NCI-H1930 (cell line): ENCODE results near the gene CCDC68.
"Not testable (repeated sequence)": the region's sequence is repeated elsewhere in the genome, so short reads cannot be mapped to it uniquely, and the experiment has no call there.

Experiments
- DNase-seq, 2 experiments: peaks; one replicate each; lab custom pipeline; 2025; lab: John Stamatoyannopoulos, UW

CCDC68 gene

DNA sequence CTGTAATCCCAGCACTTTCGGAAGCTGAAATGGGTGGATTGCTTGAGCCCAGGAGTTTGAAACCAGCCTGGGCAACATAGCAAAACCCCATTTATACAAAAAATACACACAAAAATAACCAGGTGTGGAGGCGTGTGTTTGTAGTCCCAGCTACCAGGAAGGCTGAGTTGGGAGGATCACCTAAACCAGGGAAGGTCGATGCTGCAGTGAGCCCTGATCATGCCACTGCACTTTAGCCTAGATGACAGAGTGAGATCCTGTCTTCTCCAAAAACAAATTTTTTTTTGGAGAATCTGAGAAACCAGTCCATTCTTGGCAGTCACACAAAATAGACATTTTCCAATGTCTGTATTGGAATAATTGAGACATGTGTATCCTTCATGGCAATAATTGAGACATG is 84.2 kb downstream of the CCDC68 start:
- no peak for DNase-seq

- DNase-seq, result no peak
Measured at GRCh38 chr18:54873884-54874255, 85.4 kb downstream of the CCDC68 start.

- DNase-seq, result no peak
Measured at GRCh38 chr18:54872681-54873080, 86.6 kb downstream of the CCDC68 start.

GRCh38 chr18:54871231-54871630 is 88.0 kb downstream of the CCDC68 start:
- no peak for DNase-seq

- DNase-seq, result no peak
Measured at GRCh38 chr18:54867131-54867530, 92.1 kb downstream of the CCDC68 start.

- no peak for DNase-seq
Measured at GRCh38 chr18:54860941-54861340, 98.3 kb downstream of the CCDC68 start.

- DNase-seq, result no peak
Measured at GRCh38 chr18:54859667-54860421, 99.4 kb downstream of the CCDC68 start.

GRCh38 chr18:54857499-54857898 is 101.8 kb downstream of the CCDC68 start:
- DNase-seq, result no peak

- DNase-seq, result no peak
Measured at GRCh38 chr18:54856105-54856646, 103.1 kb downstream of the CCDC68 start.

GRCh38 chr18:54855050-54855449 is 104.2 kb downstream of the CCDC68 start:
- not testable (repeated sequence) for DNase-seq

DNA sequence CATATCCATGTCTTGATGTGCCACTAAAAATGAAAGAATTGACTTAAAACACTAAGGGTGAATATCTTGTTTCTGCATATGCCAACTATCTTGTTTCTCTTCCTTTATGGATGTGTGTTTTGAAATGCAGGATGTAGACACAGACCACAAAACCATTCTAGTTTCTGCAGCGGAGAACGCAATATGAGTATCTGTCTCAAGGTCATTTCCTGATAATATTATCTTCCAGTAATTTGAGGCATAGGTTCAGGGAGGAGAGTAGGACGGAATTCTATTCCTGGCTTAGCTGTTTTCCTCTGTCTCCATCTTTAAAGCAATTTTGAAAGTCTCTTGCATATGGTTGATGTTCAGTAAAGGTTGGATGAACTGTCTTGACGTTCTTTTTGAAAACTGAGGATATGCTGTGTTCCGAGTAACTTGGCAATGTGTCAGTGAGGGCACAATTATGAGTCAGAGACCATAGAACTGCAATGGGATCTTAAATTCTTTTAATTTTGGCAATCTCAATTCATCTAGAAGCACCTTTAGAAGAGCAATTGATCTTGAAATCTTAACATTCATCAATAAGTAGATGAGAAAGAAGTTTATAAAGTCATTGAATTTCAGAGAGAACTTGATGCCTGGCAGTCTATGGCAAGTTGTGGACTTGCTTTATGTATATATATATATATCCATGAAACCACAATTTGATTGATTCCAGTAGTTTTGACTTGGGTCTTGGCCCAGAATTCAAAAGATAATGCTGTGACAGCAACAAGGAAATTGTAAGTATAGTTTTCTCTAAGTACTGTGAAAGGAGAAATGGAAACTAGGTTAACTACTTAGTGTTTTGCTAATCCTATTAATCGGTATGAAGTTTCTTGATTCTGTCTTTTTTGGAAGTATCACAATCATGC is 106.2 kb downstream of the CCDC68 start:
- DNase-seq, result no peak
